NCI-H748 treated with DMSO at 0.1 percent for 48 hours (cell line): ENCODE results near the gene HEG1.
"Not testable (repeated sequence)": the region's sequence is repeated elsewhere in the genome, so short reads cannot be mapped to it uniquely, and the experiment has no call there.

Experiments
- DNase-seq: peaks from one replicate; lab custom pipeline; 2025; lab: John Stamatoyannopoulos, UW

The HEG1 gene

GRCh38 chr3:124986192-124987143, 69.3 kb downstream of the HEG1 start:
- no peak for DNase-seq

DNA sequence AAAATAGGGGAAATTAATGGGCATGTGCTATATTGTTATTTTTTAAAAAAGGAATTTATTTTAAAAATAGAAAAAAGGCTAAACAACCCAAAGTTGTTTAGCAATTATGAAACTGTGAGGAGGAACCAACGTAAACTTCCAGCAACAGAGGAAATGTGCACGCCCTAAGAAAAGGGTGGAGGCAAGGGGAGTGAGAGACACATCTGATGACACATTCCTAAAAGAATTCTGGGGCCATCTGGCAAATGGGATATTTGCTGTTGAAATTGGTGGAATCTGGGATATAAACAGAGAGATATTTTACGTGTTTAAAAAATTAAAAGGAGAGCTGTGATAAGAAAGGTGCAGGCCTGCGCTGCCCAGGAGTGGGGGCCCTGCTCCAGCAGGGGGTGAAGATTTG, 70.4 kb downstream of the HEG1 start:
- DNase-seq, result no peak

DNA sequence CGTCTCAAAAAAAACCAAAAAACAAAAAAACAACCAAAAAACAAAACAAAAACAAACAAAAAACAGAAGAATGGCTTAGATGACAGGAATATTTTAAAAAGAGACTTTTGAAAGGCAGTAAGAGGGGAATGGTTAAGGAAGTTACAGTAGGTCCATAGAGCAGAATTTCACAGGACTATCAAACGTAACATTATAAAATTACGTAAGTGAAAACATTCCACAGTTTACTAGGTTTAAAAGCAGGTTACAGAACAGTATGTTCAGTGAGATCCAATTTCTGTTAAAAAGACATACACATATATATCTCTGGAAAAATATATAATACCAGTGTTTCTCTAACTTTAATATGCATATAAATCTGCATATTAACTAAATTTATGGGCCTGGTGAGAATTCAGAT, 71.0 kb downstream of the HEG1 start:
- no peak for DNase-seq

GRCh38 chr3:124982855-124983254, 72.9 kb downstream of the HEG1 start:
- DNase-seq, result no peak

GRCh38 chr3:124981472-124981871, 74.3 kb downstream of the HEG1 start:
- DNase-seq, result no peak

GRCh38 chr3:124978627-124979026, 77.2 kb downstream of the HEG1 start:
- DNase-seq, result no peak

DNA sequence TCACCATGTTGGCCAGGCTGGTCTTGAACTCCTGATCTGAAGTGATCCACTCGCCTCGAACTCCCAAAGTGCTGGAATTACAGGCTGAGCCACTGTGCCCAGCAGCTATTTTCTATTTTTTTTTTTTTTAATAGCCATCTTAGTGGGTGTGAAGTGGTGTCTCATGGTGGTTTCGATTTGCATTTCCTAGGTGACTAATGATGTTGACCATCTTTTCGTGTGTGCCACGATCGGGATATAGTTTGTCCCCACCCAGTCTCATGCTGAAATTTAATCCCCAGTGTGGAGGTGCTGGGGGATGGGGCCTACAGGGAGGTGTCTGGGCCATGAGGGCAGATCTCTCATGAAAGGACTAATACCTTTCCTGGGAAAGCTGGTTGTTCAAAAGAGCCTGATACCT, 79.4 kb downstream of the HEG1 start:
- DNase-seq, result no peak

DNA sequence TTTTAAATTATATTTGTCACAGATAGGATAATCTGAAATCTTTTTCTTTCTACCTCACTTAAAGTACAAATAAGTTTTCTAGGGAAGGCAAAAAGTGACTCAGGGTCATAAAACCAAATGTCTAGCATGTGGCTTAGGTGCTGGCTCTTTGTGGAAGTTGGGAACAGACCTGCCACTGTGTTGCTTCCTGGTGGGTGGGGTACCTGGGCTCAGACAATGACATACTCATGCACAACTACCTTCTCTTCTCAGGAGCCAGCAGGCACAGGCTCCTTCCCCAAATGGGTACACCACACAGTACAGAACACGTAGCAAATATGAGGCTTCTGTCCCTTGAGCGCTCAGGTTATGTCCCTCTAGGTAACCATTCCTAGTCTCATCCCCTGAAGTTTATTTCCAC, 81.1 kb downstream of the HEG1 start:
- no peak for DNase-seq

DNA sequence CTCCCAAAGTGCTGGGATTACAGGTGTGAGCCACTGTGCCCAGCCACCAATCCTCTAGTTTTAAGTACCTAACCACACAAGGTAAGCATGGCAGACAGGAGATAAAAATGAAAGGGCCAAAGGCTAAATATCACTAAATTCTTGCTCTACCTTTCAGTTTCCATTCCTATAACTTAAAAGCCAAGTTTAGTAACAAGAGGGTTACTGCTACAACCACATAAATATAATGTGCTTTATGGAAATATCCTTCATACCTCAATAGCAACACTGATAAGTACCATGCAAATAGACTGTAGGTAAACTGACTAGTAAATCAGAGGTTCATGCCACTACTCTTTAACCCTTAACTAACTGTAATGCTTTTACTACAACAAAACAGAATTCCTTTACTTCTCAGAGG, 82.5 kb downstream of the HEG1 start:
- no peak for DNase-seq

DNA sequence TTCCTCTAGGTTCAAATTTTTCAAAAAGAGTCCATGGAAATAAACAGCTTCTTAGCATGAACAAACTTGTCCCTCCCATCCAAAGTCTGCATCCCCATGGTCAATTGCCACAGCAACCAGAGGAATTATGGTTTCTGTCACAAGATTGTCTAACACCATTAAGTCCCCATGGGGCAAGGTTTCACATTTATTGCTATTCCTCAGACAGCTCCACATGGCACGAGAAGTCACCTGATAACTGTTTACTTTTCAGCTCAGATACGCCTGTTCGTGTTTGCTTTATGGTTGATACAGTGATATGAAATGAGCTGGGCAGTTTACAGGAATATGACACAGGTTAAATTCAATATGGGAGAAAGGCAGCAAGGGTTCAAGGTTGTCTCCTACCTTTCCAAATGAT, 83.3 kb downstream of the HEG1 start:
- DNase-seq, result no peak

DNA sequence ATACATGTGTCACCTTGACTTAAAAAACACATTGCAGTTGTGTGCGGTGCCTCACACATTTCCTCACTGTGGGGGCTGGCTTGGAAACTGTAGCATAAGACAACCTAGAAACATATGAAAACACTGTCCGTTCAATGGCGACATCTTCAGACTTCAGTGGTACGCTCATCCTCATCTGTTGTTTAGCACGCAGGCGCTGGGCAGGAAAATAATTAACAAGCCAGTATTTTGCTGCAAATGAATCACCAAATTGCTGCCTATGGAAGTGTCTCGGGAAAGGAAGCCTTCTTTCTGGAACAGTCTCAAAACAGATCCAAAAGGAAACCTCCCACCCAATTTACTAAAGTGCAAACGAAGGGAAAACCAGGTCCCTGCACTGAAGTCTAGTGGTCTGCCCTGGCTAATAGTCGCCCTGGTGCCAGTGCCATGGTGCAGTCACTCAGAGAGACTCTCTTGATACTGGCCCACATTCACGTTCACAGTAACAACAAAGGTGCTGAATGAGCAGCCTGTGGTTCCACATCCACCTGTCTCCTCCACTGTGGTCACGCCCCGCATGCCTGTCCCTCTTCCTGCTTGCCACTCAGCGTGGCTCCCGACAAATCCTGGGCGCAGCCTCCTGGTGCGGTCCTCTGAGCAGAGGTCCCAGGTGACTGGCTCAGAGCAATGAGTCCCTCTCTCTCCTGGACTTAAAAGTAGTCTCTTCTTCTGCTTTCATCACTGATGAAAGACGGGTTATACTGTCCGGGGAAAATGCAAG, 85.7 kb downstream of the HEG1 start:
- DNase-seq, result no peak

DNA sequence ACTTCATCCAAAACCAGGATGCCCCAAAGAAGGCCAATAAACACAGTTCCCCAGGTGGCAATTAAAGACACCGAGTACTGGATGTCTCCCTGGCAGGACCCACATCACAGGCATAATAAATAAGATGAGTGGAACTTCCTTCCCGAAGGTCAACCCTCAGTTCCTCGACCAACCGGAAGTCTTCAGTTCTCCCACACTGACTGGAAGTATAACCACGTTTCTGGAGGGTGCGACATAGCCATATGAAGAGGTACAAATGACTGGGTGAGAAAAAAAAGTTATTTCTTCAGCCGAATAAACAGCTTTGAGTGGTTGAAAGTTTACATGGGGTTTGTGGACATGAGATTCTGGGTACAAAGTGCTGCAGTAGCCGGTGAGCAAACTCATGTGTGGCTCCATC, 86.6 kb downstream of the HEG1 start:
- DNase-seq, result no peak

DNA sequence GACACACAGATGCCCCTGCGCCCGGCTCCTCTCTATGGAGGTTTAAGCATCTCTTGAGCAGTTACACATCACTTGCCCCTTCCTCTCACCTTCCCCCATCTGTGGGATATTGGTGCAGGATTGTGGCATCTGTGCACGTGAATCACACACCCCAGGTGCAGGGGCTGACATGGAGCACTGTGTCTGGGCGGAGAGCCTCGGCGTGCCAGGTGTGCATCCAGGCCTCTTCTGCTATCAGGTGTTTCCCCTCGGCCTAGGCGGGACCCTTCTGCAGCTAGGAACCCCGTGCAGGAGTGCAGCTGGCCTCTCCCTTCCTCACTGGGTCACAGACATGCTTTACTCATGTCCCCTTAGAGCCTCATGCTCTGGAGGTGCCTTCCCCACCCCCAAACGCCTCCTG, 87.8 kb downstream of the HEG1 start:
- DNase-seq, result no peak

GRCh38 chr3:124966521-124967445, 89.0 kb downstream of the HEG1 start:
- no peak for DNase-seq

GRCh38 chr3:124965413-124965812, 90.4 kb downstream of the HEG1 start:
- peak; percentile 23 for DNase-seq

- DNase-seq, result no peak
Observed at GRCh38 chr3:124964387-124964786, 91.4 kb downstream of the HEG1 start.

DNA sequence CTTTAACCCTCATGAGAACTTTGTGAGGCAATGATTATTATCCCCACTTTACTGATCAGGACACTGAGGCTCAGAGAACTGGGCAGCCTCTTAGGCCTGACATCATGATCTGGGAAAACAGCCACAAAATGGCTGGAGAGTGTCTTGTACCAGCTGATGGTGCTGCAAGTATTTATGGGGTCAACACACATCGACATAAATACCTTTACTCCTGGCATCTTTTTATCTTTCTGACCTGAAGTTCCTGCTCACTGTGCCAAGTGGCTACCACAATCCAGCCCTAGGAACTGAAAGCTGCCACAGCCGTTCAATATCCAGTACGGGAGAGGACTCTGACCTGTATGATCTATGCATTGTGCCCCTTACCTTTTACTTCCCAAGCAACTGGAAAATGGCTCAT, 92.0 kb downstream of the HEG1 start:
- no peak for DNase-seq

- DNase-seq, result no peak
Observed at GRCh38 chr3:124962403-124962940, 93.3 kb downstream of the HEG1 start.

DNA sequence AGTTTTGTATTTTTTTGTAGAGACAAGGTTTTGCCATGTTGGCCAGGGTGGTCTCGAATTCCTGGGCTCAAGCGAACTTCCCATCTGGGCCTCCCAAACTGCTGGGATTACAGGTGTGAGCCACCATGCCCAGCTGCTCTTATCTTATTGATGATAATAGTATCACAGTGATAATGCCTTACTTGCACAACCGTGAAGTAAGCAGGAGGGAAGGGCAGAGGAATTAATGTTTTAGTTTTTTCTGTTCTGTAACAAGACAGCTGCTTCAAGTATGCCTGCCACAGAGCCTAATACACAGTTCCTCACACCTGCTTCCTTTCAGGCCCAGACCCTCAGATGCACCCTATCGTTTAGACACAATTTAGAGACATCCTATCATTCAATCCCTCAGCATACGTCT, 95.1 kb downstream of the HEG1 start:
- no peak for DNase-seq

GRCh38 chr3:124960105-124960504, 95.7 kb downstream of the HEG1 start:
- no peak for DNase-seq

- DNase-seq, result not testable (repeated sequence)
Observed at GRCh38 chr3:124957951-124958350, 97.8 kb downstream of the HEG1 start.
